H9 (cell line): ENCODE measurements around the gene TCFL5. TPM values are rescaled to one million over a fixed set of nuclear protein-coding genes. Genes with fewer than 3 reads are reported as not detected.

Experiments used
- DNase-seq: peaks from one replicate; pipeline ENCODE4 v3.0.0-alpha.2; 2017
- H2AFZ ChIP-seq: one replicate; pipeline ENCODE4 v1.6.1; 2013; ENCODE audit warnings: mild to moderate bottlenecking, low read length, control low read depth, moderate library complexity
- H2AK5ac ChIP-seq: 2 replicates; pipeline ENCODE4 v1.6.1; 2013; ENCODE audit warnings: low read length, control low read depth, mixed read lengths; ENCODE audit not compliant: insufficient read length
- H2BK120ac ChIP-seq: one replicate; pipeline ENCODE4 v1.6.1; 2013; ENCODE audit warnings: low read depth, mild to moderate bottlenecking, low read length, control low read depth, inconsistent platforms; ENCODE audit not compliant: poor library complexity, severe bottlenecking
- H2BK12ac ChIP-seq: 2 replicates; pipeline ENCODE4 v1.6.1; 2013; ENCODE audit warnings: low read length, control low read depth, mixed read lengths, low read depth; ENCODE audit not compliant: insufficient read length
- H2BK15ac ChIP-seq: 2 replicates; pipeline ENCODE4 v1.6.1; 2013; ENCODE audit warnings: low read depth, low read length, control low read depth
- H2BK20ac ChIP-seq: one replicate; pipeline ENCODE4 v1.6.1; 2013; ENCODE audit warnings: low read depth, mild to moderate bottlenecking, low read length, control low read depth, inconsistent platforms; ENCODE audit not compliant: poor library complexity, severe bottlenecking
- H2BK5ac ChIP-seq: 2 replicates; pipeline ENCODE4 v1.6.1; 2013; ENCODE audit warnings: low read length, control low read depth, mixed read lengths; ENCODE audit not compliant: insufficient read length
- H3K14ac ChIP-seq: 2 replicates; pipeline ENCODE4 v1.6.1; 2013; ENCODE audit warnings: low read length, control low read depth; ENCODE audit not compliant: insufficient read depth
- H3K18ac ChIP-seq: 2 replicates; pipeline ENCODE4 v1.6.1; 2013; ENCODE audit warnings: low read depth, mild to moderate bottlenecking, mixed read lengths, low read length, control low read depth; ENCODE audit not compliant: insufficient read length
- H3K23ac ChIP-seq: 2 replicates; pipeline ENCODE4 v1.6.1; 2013; ENCODE audit warnings: low read length, control low read depth, mixed read lengths, low read depth; ENCODE audit not compliant: insufficient read length
- H3K23me2 ChIP-seq: 2 replicates; pipeline ENCODE4 v1.6.1; 2013; ENCODE audit warnings: low read depth, mild to moderate bottlenecking, mixed read lengths, low read length, control low read depth; ENCODE audit not compliant: insufficient read length, poor library complexity, severe bottlenecking
- H3K27ac ChIP-seq: 2 replicates; pipeline ENCODE4 v1.5.1; 2013; ENCODE audit warnings: low read length, control low read depth, mixed read lengths, low read depth; ENCODE audit not compliant: insufficient read length
- H3K27me3 ChIP-seq: 2 replicates; pipeline ENCODE4 v1.6.1; 2013; ENCODE audit warnings: low read length, control low read depth, inconsistent platforms; ENCODE audit not compliant: insufficient read depth
- H3K4ac ChIP-seq: 2 replicates; pipeline ENCODE4 v1.6.1; 2013; ENCODE audit warnings: low read depth, mild to moderate bottlenecking, control low read depth, inconsistent platforms, low read length, moderate library complexity
- H3K4me1 ChIP-seq: 2 replicates; pipeline ENCODE4 v1.6.1; 2013; ENCODE audit warnings: low read length, control low read depth, inconsistent platforms; ENCODE audit not compliant: insufficient read depth
- H3K4me2 ChIP-seq: 2 replicates; pipeline ENCODE4 v1.6.1; 2013; ENCODE audit warnings: low read length, control low read depth, mixed read lengths; ENCODE audit not compliant: insufficient read length, insufficient read depth
- H3K56ac ChIP-seq: 2 replicates; pipeline ENCODE4 v1.6.1; 2013; ENCODE audit warnings: low read depth, mild to moderate bottlenecking, mixed read lengths, low read length, control low read depth; ENCODE audit not compliant: insufficient read length
- H3K79me1 ChIP-seq: 2 replicates; pipeline ENCODE4 v1.6.1; 2013; ENCODE audit warnings: low read depth, mild to moderate bottlenecking, moderate library complexity, low read length, control low read depth, inconsistent platforms; ENCODE audit not compliant: insufficient read depth, poor library complexity, severe bottlenecking
- H3K79me2 ChIP-seq: 2 replicates; pipeline ENCODE4 v1.6.1; 2013; ENCODE audit warnings: low read length, control low read depth, inconsistent platforms; ENCODE audit not compliant: insufficient read depth
- H3K9ac ChIP-seq: 2 replicates; pipeline ENCODE4 v1.6.1; 2013; ENCODE audit warnings: low read length, control low read depth, mixed read lengths; ENCODE audit not compliant: insufficient read length; ENCODE audit errors: extremely low read depth
- H3K9me3 ChIP-seq: one replicate; pipeline ENCODE4 v1.6.1; 2013; ENCODE audit warnings: low read depth, low read length, inconsistent platforms; ENCODE audit not compliant: control insufficient read depth
- H3T11ph ChIP-seq: one replicate; pipeline ENCODE4 v1.6.1; 2013; ENCODE audit warnings: mild to moderate bottlenecking, low read length, control low read depth, inconsistent platforms
- H4K20me1 ChIP-seq: one replicate; pipeline ENCODE4 v1.6.1; 2013; ENCODE audit not compliant: control insufficient read depth, insufficient read length, insufficient read depth
- H4K5ac ChIP-seq: 2 replicates; pipeline ENCODE4 v1.6.1; 2013; ENCODE audit warnings: low read depth, mild to moderate bottlenecking, mixed read lengths, low read length, control low read depth; ENCODE audit not compliant: insufficient read length
- H4K8ac ChIP-seq: replicated peaks from 2 replicates; pipeline ENCODE4 v1.6.1; 2013; ENCODE audit warnings: low read length, control low read depth, mixed read lengths, low read depth; ENCODE audit not compliant: insufficient read length
- H4K91ac ChIP-seq: 2 replicates; pipeline ENCODE4 v1.6.1; 2013; ENCODE audit warnings: low read depth, mild to moderate bottlenecking, moderate library complexity, mixed read lengths, low read length, control low read depth; ENCODE audit not compliant: insufficient read length
- H3K27ac Mint-ChIP-seq, 3 experiments: 2 replicates in 2 of 3; 3 replicates in 1 of 3; pipeline ENCODE4 v1.8.0; 2020 to 2021; ENCODE audit warnings: mixed read lengths in 3 of 3, mild to moderate bottlenecking in 1 of 3, moderate library complexity in 1 of 3
- H3K27me3 Mint-ChIP-seq: 2 replicates; pipeline ENCODE4 v1.8.0; 2021; ENCODE audit warnings: low read depth, mild to moderate bottlenecking, moderate library complexity, mixed read lengths
- H3K36me3 Mint-ChIP-seq, 3 experiments: 2 replicates in 2 of 3; 3 replicates in 1 of 3; pipeline ENCODE4 v1.8.0; 2020 to 2021; ENCODE audit warnings: low read depth in 3 of 3, mixed read lengths in 3 of 3; ENCODE audit not compliant: insufficient read depth in 1 of 3
- H3K4me1 Mint-ChIP-seq, 2 experiments: 2 replicates each; pipeline ENCODE4 v1.8.0; 2020; ENCODE audit warnings: mixed read lengths in 2 of 2
- H3K4me3 Mint-ChIP-seq, 2 experiments: 2 replicates in 1 of 2; 3 replicates in 1 of 2; pipeline ENCODE4 v1.8.0; 2020 to 2021; ENCODE audit warnings: mild to moderate bottlenecking in 2 of 2, mixed read lengths in 2 of 2, moderate library complexity in 1 of 2
- H3K9me3 Mint-ChIP-seq, 2 experiments: 2 replicates in 1 of 2; 3 replicates in 1 of 2; pipeline ENCODE4 v1.8.0; 2020; ENCODE audit warnings: mild to moderate bottlenecking in 2 of 2, mixed read lengths in 2 of 2, moderate library complexity in 1 of 2
- CTCF ChIP-seq: fragments of 200-600 bp; sonication (generic); conservative IDR thresholded peaks from 3 replicates; pipeline ENCODE4 v1.8.0; 2021; ENCODE audit warnings: antibody characterized with exemption, mild to moderate bottlenecking
- WGBS: extraction: QIAGEN DNeasy Blood & Tissue Kit; methylation state at CpG from one replicate; pipeline ENCODE4 v1.1.7; 2013; ENCODE audit warnings: missing lambda C conversion rate, low lambda C conversion rate, mixed read lengths; ENCODE audit not compliant: insufficient read length; ENCODE audit errors: extremely low coverage; 5-methylcytosine and 5-hydroxymethylcytosine counted together
- total RNA-seq: library from RNA; stranded (reverse); gene quantifications from 2 replicates; pipeline ENCODE4 v1.2.1, GENCODE V29; 2021

The TCFL5 gene
- total RNA-seq, 1 experiment from 2014 or later: 16.4 TPM

DNA sequence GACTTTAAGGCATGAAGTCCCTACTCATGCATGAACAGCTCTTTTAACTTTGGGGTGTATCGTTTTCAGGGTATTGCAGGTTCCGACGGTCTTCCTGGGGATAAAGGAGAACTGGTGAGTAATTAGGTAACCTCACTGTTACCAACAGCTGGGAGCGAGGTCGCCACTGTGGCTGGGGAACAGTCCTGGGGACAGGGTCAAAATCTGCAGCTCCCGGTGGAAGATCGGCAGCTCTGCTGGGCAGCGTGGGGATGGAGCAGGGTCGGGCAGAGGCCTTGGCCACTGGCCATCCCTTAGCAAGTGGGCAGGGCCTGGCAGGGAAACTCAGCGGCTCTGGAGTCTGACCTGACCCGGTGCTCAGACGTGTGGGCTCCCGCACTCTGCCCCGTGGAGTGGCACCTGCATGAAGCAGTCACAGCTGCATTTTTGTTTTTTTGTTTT lies 28.7 kb downstream of the TCFL5 start:
- Histone ChIP-seq H3K9ac (no peak overlapping the region), H3T11ph (no peak overlapping the region), H3K79me1 (no peaks in the 10 kb centered on the region), H2AK5ac (no peak overlapping the region), H3K27me3 (no peaks in the 10 kb centered on the region), H3K23me2 (no peaks in the 10 kb centered on the region), H2BK20ac (no peak overlapping the region), H3K27ac (no peak overlapping the region), H2BK15ac (no peak overlapping the region), H2BK120ac (no peak overlapping the region), H2BK5ac (no peak overlapping the region), H3K4ac (no peak overlapping the region), H3K18ac (no peak overlapping the region), H3K14ac (no peak overlapping the region), H3K4me1 (peaks cover 2% of the 10 kb centered on the region; the same call in 1 of the 2 replicates), H4K5ac (no peak overlapping the region), H2AFZ (no peak overlapping the region), H3K9me3 (no peaks in the 10 kb centered on the region), H4K8ac (no peak overlapping the region), H3K56ac (no peak overlapping the region), H2BK12ac (no peak overlapping the region), H3K79me2 (no peaks in the 10 kb centered on the region), H4K91ac (no peak overlapping the region), H3K23ac (no peak overlapping the region), H4K20me1 (no peaks in the 10 kb centered on the region), H3K4me2 (peak overlapping the region; percentile 11)
- no peak for TF ChIP-seq CTCF
- DNase-seq: no peak
- no CpG with 5 or more reads among the region's 14 CpGs for WGBS
- H3K36me3 Mint-ChIP-seq: peaks cover 2 to 52% (median 30%) of the 10 kb centered on the region in 3 experiments; a peak in 5 of 7 replicates
- H3K4me1 Mint-ChIP-seq: peaks cover 12 to 25% of the 10 kb centered on the region in 2 experiments
- no peaks in the 10 kb centered on the region for H3K27me3 Mint-ChIP-seq
- H3K9me3 Mint-ChIP-seq: 0 out of 5 replicates have a peak, but pooled peaks cover 0 to 3% of the 10 kb centered on the region in 2 experiments
- H3K4me3 Mint-ChIP-seq: peak overlapping the region in 1 of 2 experiments; percentile 69; a peak in 3 of 5 replicates
- H3K27ac Mint-ChIP-seq: peak overlapping the region; percentile 85 to 89 (median 85)
